AG04450 (cell line): ENCODE data around the gene GSE1. TPM values are rescaled to one million over a fixed set of nuclear protein-coding genes. Genes with fewer than 3 reads are reported as not detected.

Experiments used
- CTCF ChIA-PET: fragments of 300-600, 350-600 bp; formaldehyde crosslinking; extraction: SDS; loops from one replicate; lab custom pipeline; 2022; ENCODE audit warnings: antibody characterized with exemption, inconsistent platforms; lab: Charles Lee
- POLR2A ChIA-PET: fragments of 350-600 bp; formaldehyde crosslinking; extraction: SDS; loops from one replicate; lab custom pipeline; 2021; ENCODE audit warnings: antibody characterized with exemption, inconsistent platforms; lab: Yijun Ruan, JAX
- DNase-seq: peaks from one replicate; pipeline ENCODE4 v3.0.0-alpha.2; 2011; ENCODE audit warnings: low read depth, low spot score
- H3K27ac ChIP-seq: one replicate; pipeline ENCODE4 v1.5.1; 2012; ENCODE audit warnings: low read depth, low read length, control low read depth
- H3K27me3 ChIP-seq: one replicate; pipeline ENCODE4 v1.6.0; 2012; ENCODE audit warnings: low read length; ENCODE audit not compliant: control insufficient read depth, insufficient read depth
- H3K4me3 ChIP-seq: 2 replicates; pipeline ENCODE4 v1.5.1; 2011; ENCODE audit warnings: mild to moderate bottlenecking, low read depth, low read length, control low read depth
- H3K9me3 ChIP-seq: 2 replicates; pipeline ENCODE4 v1.5.1; 2012; ENCODE audit warnings: low read length; ENCODE audit not compliant: control insufficient read depth, insufficient read depth
- CTCF ChIP-seq: IDR thresholded peaks from 2 replicates; pipeline ENCODE4 v1.5.1; 2011; ENCODE audit warnings: low read depth, low read length, control low read depth, inconsistent platforms
- polyA plus RNA-seq: library from polyadenylated mRNA; depleted of rRNA; stranded (reverse); fragments of >200 nt; gene quantifications from 2 replicates; pipeline ENCODE4 v1.2.3, GENCODE V29; 2011

Gene GSE1
- polyA plus RNA-seq, 1 experiment = 18.2 TPM

DNA sequence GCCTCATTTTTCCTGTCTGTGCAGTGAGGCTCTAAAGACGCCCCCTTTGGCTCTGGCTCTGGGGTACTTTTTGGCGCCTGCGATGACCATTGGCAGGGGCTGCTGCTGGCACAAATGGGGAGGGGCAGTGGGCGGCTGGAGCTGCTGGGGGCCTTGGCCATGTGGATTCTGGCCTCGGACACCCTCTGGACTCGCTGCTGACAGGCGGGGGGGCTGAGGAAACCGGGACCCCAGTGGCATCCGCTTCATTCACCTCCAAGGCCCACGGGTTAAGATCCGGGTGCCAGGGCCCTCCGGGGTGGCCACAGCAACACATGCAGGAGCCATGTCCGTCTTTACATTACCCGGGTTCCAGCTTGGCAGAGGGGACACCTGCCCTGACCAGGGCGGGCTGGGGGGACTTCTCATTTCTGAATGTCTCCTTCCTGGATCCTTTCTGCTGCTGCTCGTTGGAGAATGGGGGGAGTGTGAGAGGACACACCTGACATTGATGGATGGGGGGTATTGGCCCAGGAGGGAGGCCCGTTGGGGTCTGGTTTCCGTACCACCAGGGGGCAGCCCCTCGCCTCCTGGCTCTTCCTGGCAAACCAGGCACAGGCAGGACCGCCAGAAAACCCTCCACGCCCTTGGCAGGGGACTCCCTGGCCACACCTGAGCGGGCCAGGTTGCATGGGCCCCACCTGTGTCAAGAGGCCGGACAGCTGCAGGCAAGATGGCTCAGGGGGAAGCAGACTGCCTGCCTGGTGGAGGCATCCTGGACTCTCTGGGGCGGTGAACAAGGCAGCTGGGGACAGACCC is 21.8 kb downstream of the GSE1 start:
- Histone ChIP-seq H3K9me3 (peaks cover 2% of the 10 kb centered on the region), H3K4me3 (no peak overlapping the region), H3K27me3 (no peaks in the 10 kb centered on the region), H3K27ac (no peak overlapping the region)
- ChIA-PET CTCF (interaction anchor here (0.6 kb wide), 1 partner anchor 23 kb away, joined by 3 read pairs; no protein-coding TSS in a partner anchor), POLR2A (no interaction called here)
- DNase-seq = no peak
- peak; percentile 17; the same call in 1 of the 2 replicates for TF ChIP-seq CTCF

DNA sequence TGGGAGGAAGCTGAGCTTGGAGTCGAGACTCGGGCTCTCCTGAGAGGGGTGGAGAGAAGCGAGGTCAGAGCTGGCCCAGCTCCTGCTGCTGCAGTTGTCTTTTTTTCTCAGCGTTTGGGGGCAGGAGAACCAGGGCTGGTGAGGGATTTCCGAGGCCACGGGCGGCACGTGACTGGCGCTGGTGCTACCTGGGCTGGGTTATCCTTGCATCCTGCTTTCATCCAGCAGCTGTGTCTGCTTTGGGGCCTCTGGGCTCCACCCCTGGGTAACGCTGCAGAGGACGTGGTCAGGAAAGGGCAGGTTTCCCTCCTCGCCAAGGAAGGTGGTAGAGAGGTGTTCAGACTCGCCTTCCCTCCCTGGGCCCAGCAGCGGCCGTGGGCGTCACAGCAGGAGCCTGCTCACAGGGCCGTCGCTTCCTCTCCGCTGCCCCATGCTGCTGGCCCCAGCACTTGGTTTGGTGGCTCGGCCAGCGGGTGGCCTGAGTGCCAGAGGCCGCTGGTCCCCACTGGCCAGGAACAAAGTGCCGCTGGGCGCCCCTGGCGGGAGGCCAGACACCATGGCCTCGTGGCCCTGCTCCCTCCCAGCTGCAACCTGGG is 22.5 kb downstream of the GSE1 start:
- no peak overlapping the region for H3K4me3 ChIP-seq
- POLR2A ChIA-PET = no interaction called here
- TF ChIP-seq CTCF = no peak
- H3K9me3 ChIP-seq = no peaks in the 10 kb centered on the region; the same call in 1 of the 2 replicates
- no peak for DNase-seq
- no peaks in the 10 kb centered on the region for H3K27me3 ChIP-seq
- H3K27ac ChIP-seq = no peak overlapping the region
- CTCF ChIA-PET = interaction anchor here (2.5 kb wide), 1 partner anchor 20 kb away, joined by 12 read pairs; no protein-coding TSS in a partner anchor

- CTCF ChIA-PET = interaction anchor here (2.5 kb wide), 1 partner anchor 20 kb away, joined by 12 read pairs; no protein-coding TSS in a partner anchor
Observed at GRCh38 chr16:85636234-85636812, 23.2 kb downstream of the GSE1 start.

GRCh38 chr16:85637061-85637807 is 24.1 kb downstream of the GSE1 start:
- H3K9me3 ChIP-seq = no peaks in the 10 kb centered on the region; the same call in 1 of the 2 replicates
- no peak for DNase-seq
- TF ChIP-seq CTCF = no peak
- no peaks in the 10 kb centered on the region for H3K27me3 ChIP-seq
- no peak overlapping the region for H3K27ac ChIP-seq
- ChIA-PET POLR2A (no interaction called here), CTCF (interaction anchor here (2.5 kb wide), 1 partner anchor 21 kb away, joined by 12 read pairs; no protein-coding TSS in a partner anchor)
- H3K4me3 ChIP-seq = no peak overlapping the region

More at GRCh38 chr16:85636234-85636812, 23.2 kb downstream of the GSE1 start:
- POLR2A ChIA-PET = no interaction called here
- TF ChIP-seq CTCF = no peak
- no peaks in the 10 kb centered on the region; the same call in 1 of the 2 replicates for H3K9me3 ChIP-seq
- DNase-seq = no peak
- no peak overlapping the region for H3K4me3 ChIP-seq
- no peak overlapping the region for H3K27ac ChIP-seq
- no peaks in the 10 kb centered on the region for H3K27me3 ChIP-seq
